GM18511 (cell line): Measurements from ENCODE around the gene LRP2.
"Not testable (repeated sequence)": the region's sequence is repeated elsewhere in the genome, so short reads cannot be mapped to it uniquely, and the experiment has no call there.

Source experiments
- ATAC-seq: cut with Tn5 transposase; IDR thresholded peaks from one replicate; pipeline ENCODE4 v1.9.1; 2021; ENCODE audit warnings: mild to moderate bottlenecking, moderate library complexity; ENCODE audit not compliant: unreplicated experiment

The LRP2 gene

GRCh38 chr2:169348321-169349024, 13.9 kb downstream of the LRP2 start:
- no peak for ATAC-seq

- ATAC-seq = no peak
These were observed 16.6 kb downstream of the LRP2 start for GRCh38 chr2:169345486-169346437.

- ATAC-seq = no peak
These were observed 17.4 kb downstream of the LRP2 start for GRCh38 chr2:169344736-169345485.

GRCh38 chr2:169343202-169343601, 19.1 kb downstream of the LRP2 start:
- no peak for ATAC-seq

- ATAC-seq = no peak
These were observed 22.7 kb downstream of the LRP2 start for GRCh38 chr2:169339657-169340056.

- ATAC-seq = no peak
These were observed 25.6 kb downstream of the LRP2 start for GRCh38 chr2:169336695-169337094.

- ATAC-seq = no peak
These were observed 31.7 kb downstream of the LRP2 start for GRCh38 chr2:169330555-169331198.

GRCh38 chr2:169329688-169330554, 32.4 kb downstream of the LRP2 start:
- no peak for ATAC-seq

- ATAC-seq = no peak
These were observed 33.5 kb downstream of the LRP2 start for GRCh38 chr2:169328785-169329184.

GRCh38 chr2:169327837-169328236, 34.5 kb downstream of the LRP2 start:
- ATAC-seq = not testable (repeated sequence)

- not testable (repeated sequence) for ATAC-seq
These were observed 36.4 kb downstream of the LRP2 start for GRCh38 chr2:169325886-169326285.

GRCh38 chr2:169324581-169325260, 37.6 kb downstream of the LRP2 start:
- no peak for ATAC-seq

- ATAC-seq = no peak
These were observed 38.5 kb downstream of the LRP2 start for GRCh38 chr2:169323841-169324240.

- ATAC-seq = no peak
These were observed 41.8 kb downstream of the LRP2 start for GRCh38 chr2:169320561-169320960.

GRCh38 chr2:169315357-169315756, 47.0 kb downstream of the LRP2 start:
- no peak for ATAC-seq

GRCh38 chr2:169308349-169308748, 54.0 kb downstream of the LRP2 start:
- not testable (repeated sequence) for ATAC-seq

GRCh38 chr2:169304689-169305088, 57.6 kb downstream of the LRP2 start:
- not testable (repeated sequence) for ATAC-seq

- ATAC-seq = no peak
These were observed 58.6 kb downstream of the LRP2 start for GRCh38 chr2:169303579-169304305.

- no peak for ATAC-seq
These were observed 60.0 kb downstream of the LRP2 start for GRCh38 chr2:169302364-169302763.
